HepG2 (cell line): ENCODE results near the gene LZTR1. TPM values are rescaled to one million over a fixed set of nuclear protein-coding genes. Genes with fewer than 3 reads are reported as not detected.

Experiments used
- AFF4 ChIP-seq: sonication (generic); formaldehyde crosslinking; IDR thresholded peaks from 2 replicates; pipeline ENCODE4 v1.4.0; 2020; ENCODE audit warnings: missing genetic modification reagents
- ARID5B ChIP-seq: IDR thresholded peaks from 2 replicates; pipeline ENCODE4 v1.4.0; 2020; ENCODE audit warnings: mild to moderate bottlenecking, missing genetic modification reagents
- ERF ChIP-seq: IDR thresholded peaks from 2 replicates; pipeline ENCODE4 v1.6.1; 2018; ENCODE audit warnings: missing biosample characterization, missing genetic modification reagents
- FOXM1 ChIP-seq: sonication (generic); formaldehyde crosslinking; IDR thresholded peaks from 2 replicates; pipeline ENCODE4 v1.5.0; 2020; ENCODE audit warnings: missing genetic modification reagents
- GTF3A ChIP-seq: sonication (generic); formaldehyde crosslinking; conservative IDR thresholded peaks from 2 replicates; pipeline ENCODE4 v1.4.0; 2020; ENCODE audit warnings: mild to moderate bottlenecking, missing genetic modification reagents
- HNRNPH1 ChIP-seq: fragments of 200-400 bp; formaldehyde crosslinking; optimal IDR thresholded peaks from 2 replicates; pipeline ENCODE3; 2017; ENCODE audit warnings: mild to moderate bottlenecking, low read depth, low read length
- IKZF4 ChIP-seq: sonication (generic); formaldehyde crosslinking; IDR thresholded peaks from 2 replicates; pipeline ENCODE4 v1.5.1; 2020; ENCODE audit warnings: borderline replicate concordance, mild to moderate bottlenecking, low read depth, missing genetic modification reagents; ENCODE audit errors: not compliant biosample characterization
- KDM4B ChIP-seq: sonication (generic); formaldehyde crosslinking; IDR thresholded peaks from 2 replicates; pipeline ENCODE4 v1.4.0; 2020; ENCODE audit warnings: missing genetic modification reagents
- MLLT10 ChIP-seq: sonication (generic); formaldehyde crosslinking; IDR thresholded peaks from 2 replicates; pipeline ENCODE4 v1.4.0; 2020; ENCODE audit warnings: missing genetic modification reagents
- NFIB ChIP-seq: sonication (generic); formaldehyde crosslinking; IDR thresholded peaks from 2 replicates; pipeline ENCODE4 v1.9.0; 2021; ENCODE audit warnings: missing genetic modification reagents, mild to moderate bottlenecking, borderline replicate concordance
- PAWR ChIP-seq: sonication (generic); formaldehyde crosslinking; IDR thresholded peaks from 2 replicates; pipeline ENCODE4 v1.4.0; 2020; ENCODE audit warnings: missing genetic modification reagents, mild to moderate bottlenecking, borderline replicate concordance
- ZBTB21 ChIP-seq: sonication (generic); formaldehyde crosslinking; IDR thresholded peaks from 2 replicates; pipeline ENCODE4 v1.4.0; 2020; ENCODE audit warnings: missing genetic modification reagents
- ZNF256 ChIP-seq: sonication (generic); formaldehyde crosslinking; conservative IDR thresholded peaks from 2 replicates; pipeline ENCODE4 v1.4.0; 2020; ENCODE audit warnings: missing genetic modification reagents
- ZNF543 ChIP-seq: sonication (generic); formaldehyde crosslinking; IDR thresholded peaks from 2 replicates; pipeline ENCODE4 v1.4.0; 2020; ENCODE audit warnings: mild to moderate bottlenecking, missing genetic modification reagents
- ZNF547 ChIP-seq: sonication (generic); formaldehyde crosslinking; IDR thresholded peaks from 2 replicates; pipeline ENCODE4 v1.5.1; 2020; ENCODE audit warnings: mild to moderate bottlenecking, missing genetic modification reagents
- ZNF557 ChIP-seq: sonication (generic); formaldehyde crosslinking; IDR thresholded peaks from 2 replicates; pipeline ENCODE4 v1.4.0; 2020; ENCODE audit warnings: missing genetic modification reagents
- ZNF597 ChIP-seq: sonication (generic); formaldehyde crosslinking; IDR thresholded peaks from 2 replicates; pipeline ENCODE4 v1.5.0; 2020; ENCODE audit warnings: missing genetic modification reagents
- ZNF644 ChIP-seq: IDR thresholded peaks from 2 replicates; pipeline ENCODE4 v1.6.1; 2016; ENCODE audit warnings: low read depth
- ZNF691 ChIP-seq: sonication (generic); formaldehyde crosslinking; IDR thresholded peaks from 2 replicates; pipeline ENCODE4 v1.4.0; 2020; ENCODE audit warnings: missing genetic modification reagents, low read depth, mild to moderate bottlenecking, borderline replicate concordance
- ZNF777 ChIP-seq: sonication (generic); formaldehyde crosslinking; IDR thresholded peaks from 2 replicates; pipeline ENCODE4 v1.4.0; 2020; ENCODE audit warnings: missing genetic modification reagents
- polyA plus RNA-seq, 8 experiments: library from polyadenylated mRNA; depleted of rRNA in 3 of 8; stranded (reverse) in 7 of 8; unstranded in 1 of 8; fragments of >200 nt; fragmentation: Illumina TruSeq in 4 of 8; extraction: Trizol in 4 of 8; gene quantifications; 2 replicates each; pipeline versions ENCODE4 v1.2.1 to v1.2.3, GENCODE V29; 2011 to 2016; ENCODE audit warnings: low read depth in 4 of 8, missing spikeins in 1 of 8, mixed read lengths in 1 of 8; ENCODE audit not compliant: insufficient read depth in 1 of 8
- total RNA-seq, 5 experiments: library from RNA; depleted of rRNA; stranded (reverse); fragments of >200 nt; fragmentation: Illumina TruSeq; extraction: Trizol; gene quantifications; 2 replicates each; pipeline ENCODE4 v1.2.3, GENCODE V29; 2016; ENCODE audit warnings: low read depth in 1 of 5

Gene LZTR1
- total and polyA plus RNA-seq, 2 of the 13 experiments (the other 11 are each of a cell fraction or from before 2014, with no cell fraction given): 21.8 to 22.4 TPM

- peak; percentile 86; the same call in 1 of the 2 replicates for TF ChIP-seq PAWR (CRISPR knock-in tag)
- TF ChIP-seq AFF4 (CRISPR knock-in tag): 0 out of 2 replicates have a peak, but pooled peaks have one; percentile 45
- no peak for TF ChIP-seq ZNF644 (CRISPR knock-in tag)
- TF ChIP-seq IKZF4: peak; percentile 97
- no peak for TF ChIP-seq NFIB (CRISPR knock-in tag)
- TF ChIP-seq GTF3A: 0 out of 2 replicates have a peak, but pooled peaks have one; percentile 51
- no peak for TF ChIP-seq ZBTB21
- no peak for TF ChIP-seq HNRNPH1
- TF ChIP-seq KDM4B (CRISPR knock-in tag): peak; percentile 33; the same call in 1 of the 2 replicates
- TF ChIP-seq ZNF547: peak; percentile 85
- TF ChIP-seq ZNF691: no peak; the same call in 1 of the 2 replicates
- 0 out of 2 replicates have a peak, but pooled peaks have one; percentile 79 for TF ChIP-seq MLLT10 (CRISPR knock-in tag)
- peak; percentile 69; the same call in 1 of the 2 replicates for TF ChIP-seq ZNF557 (CRISPR knock-in tag)
- peak; percentile 89 for TF ChIP-seq ZNF256 (CRISPR knock-in tag)
- peak; percentile 84; the same call in 1 of the 2 replicates for TF ChIP-seq ZNF543 (CRISPR knock-in tag)
- peak; percentile 88; the same call in 1 of the 2 replicates for TF ChIP-seq ERF
- no peak for TF ChIP-seq ARID5B
- TF ChIP-seq ZNF597: 0 out of 2 replicates have a peak, but pooled peaks have one; percentile 90
- TF ChIP-seq FOXM1: no peak; the same call in 1 of the 2 replicates
- TF ChIP-seq ZNF777 (CRISPR knock-in tag): peak; percentile 75
Observed at GRCh38 chr22:20981787-20982562, at the start of gene LZTR1 (continued).
